H9 (cell line): Measurements from ENCODE around the gene MDK. TPM values are rescaled to one million over a fixed set of nuclear protein-coding genes. Genes with fewer than 3 reads are reported as not detected.

Experiments used
- DNase-seq: peaks from one replicate; pipeline ENCODE4 v3.0.0-alpha.2; 2017
- H2AFZ ChIP-seq: one replicate; pipeline ENCODE4 v1.6.1; 2013; ENCODE audit warnings: mild to moderate bottlenecking, low read length, control low read depth, moderate library complexity
- H2AK5ac ChIP-seq: 2 replicates; pipeline ENCODE4 v1.6.1; 2013; ENCODE audit warnings: low read length, control low read depth, mixed read lengths; ENCODE audit not compliant: insufficient read length
- H2BK120ac ChIP-seq: one replicate; pipeline ENCODE4 v1.6.1; 2013; ENCODE audit warnings: low read depth, mild to moderate bottlenecking, low read length, control low read depth, inconsistent platforms; ENCODE audit not compliant: poor library complexity, severe bottlenecking
- H2BK12ac ChIP-seq: 2 replicates; pipeline ENCODE4 v1.6.1; 2013; ENCODE audit warnings: low read length, control low read depth, mixed read lengths, low read depth; ENCODE audit not compliant: insufficient read length
- H2BK15ac ChIP-seq: 2 replicates; pipeline ENCODE4 v1.6.1; 2013; ENCODE audit warnings: low read depth, low read length, control low read depth
- H2BK20ac ChIP-seq: one replicate; pipeline ENCODE4 v1.6.1; 2013; ENCODE audit warnings: low read depth, mild to moderate bottlenecking, low read length, control low read depth, inconsistent platforms; ENCODE audit not compliant: poor library complexity, severe bottlenecking
- H2BK5ac ChIP-seq: 2 replicates; pipeline ENCODE4 v1.6.1; 2013; ENCODE audit warnings: low read length, control low read depth, mixed read lengths; ENCODE audit not compliant: insufficient read length
- H3K14ac ChIP-seq: 2 replicates; pipeline ENCODE4 v1.6.1; 2013; ENCODE audit warnings: low read length, control low read depth; ENCODE audit not compliant: insufficient read depth
- H3K18ac ChIP-seq: 2 replicates; pipeline ENCODE4 v1.6.1; 2013; ENCODE audit warnings: low read depth, mild to moderate bottlenecking, mixed read lengths, low read length, control low read depth; ENCODE audit not compliant: insufficient read length
- H3K23ac ChIP-seq: 2 replicates; pipeline ENCODE4 v1.6.1; 2013; ENCODE audit warnings: low read length, control low read depth, mixed read lengths, low read depth; ENCODE audit not compliant: insufficient read length
- H3K23me2 ChIP-seq: 2 replicates; pipeline ENCODE4 v1.6.1; 2013; ENCODE audit warnings: low read depth, mild to moderate bottlenecking, mixed read lengths, low read length, control low read depth; ENCODE audit not compliant: insufficient read length, poor library complexity, severe bottlenecking
- H3K27ac ChIP-seq: 2 replicates; pipeline ENCODE4 v1.5.1; 2013; ENCODE audit warnings: low read length, control low read depth, mixed read lengths, low read depth; ENCODE audit not compliant: insufficient read length
- H3K27me3 ChIP-seq: 2 replicates; pipeline ENCODE4 v1.6.1; 2013; ENCODE audit warnings: low read length, control low read depth, inconsistent platforms; ENCODE audit not compliant: insufficient read depth
- H3K4ac ChIP-seq: 2 replicates; pipeline ENCODE4 v1.6.1; 2013; ENCODE audit warnings: low read depth, mild to moderate bottlenecking, control low read depth, inconsistent platforms, low read length, moderate library complexity
- H3K4me1 ChIP-seq: 2 replicates; pipeline ENCODE4 v1.6.1; 2013; ENCODE audit warnings: low read length, control low read depth, inconsistent platforms; ENCODE audit not compliant: insufficient read depth
- H3K4me2 ChIP-seq: 2 replicates; pipeline ENCODE4 v1.6.1; 2013; ENCODE audit warnings: low read length, control low read depth, mixed read lengths; ENCODE audit not compliant: insufficient read length, insufficient read depth
- H3K56ac ChIP-seq: 2 replicates; pipeline ENCODE4 v1.6.1; 2013; ENCODE audit warnings: low read depth, mild to moderate bottlenecking, mixed read lengths, low read length, control low read depth; ENCODE audit not compliant: insufficient read length
- H3K79me1 ChIP-seq: 2 replicates; pipeline ENCODE4 v1.6.1; 2013; ENCODE audit warnings: low read depth, mild to moderate bottlenecking, moderate library complexity, low read length, control low read depth, inconsistent platforms; ENCODE audit not compliant: insufficient read depth, poor library complexity, severe bottlenecking
- H3K79me2 ChIP-seq: 2 replicates; pipeline ENCODE4 v1.6.1; 2013; ENCODE audit warnings: low read length, control low read depth, inconsistent platforms; ENCODE audit not compliant: insufficient read depth
- H3K9ac ChIP-seq: 2 replicates; pipeline ENCODE4 v1.6.1; 2013; ENCODE audit warnings: low read length, control low read depth, mixed read lengths; ENCODE audit not compliant: insufficient read length; ENCODE audit errors: extremely low read depth
- H3K9me3 ChIP-seq: one replicate; pipeline ENCODE4 v1.6.1; 2013; ENCODE audit warnings: low read depth, low read length, inconsistent platforms; ENCODE audit not compliant: control insufficient read depth
- H3T11ph ChIP-seq: one replicate; pipeline ENCODE4 v1.6.1; 2013; ENCODE audit warnings: mild to moderate bottlenecking, low read length, control low read depth, inconsistent platforms
- H4K20me1 ChIP-seq: one replicate; pipeline ENCODE4 v1.6.1; 2013; ENCODE audit not compliant: control insufficient read depth, insufficient read length, insufficient read depth
- H4K5ac ChIP-seq: 2 replicates; pipeline ENCODE4 v1.6.1; 2013; ENCODE audit warnings: low read depth, mild to moderate bottlenecking, mixed read lengths, low read length, control low read depth; ENCODE audit not compliant: insufficient read length
- H4K8ac ChIP-seq: replicated peaks from 2 replicates; pipeline ENCODE4 v1.6.1; 2013; ENCODE audit warnings: low read length, control low read depth, mixed read lengths, low read depth; ENCODE audit not compliant: insufficient read length
- H4K91ac ChIP-seq: 2 replicates; pipeline ENCODE4 v1.6.1; 2013; ENCODE audit warnings: low read depth, mild to moderate bottlenecking, moderate library complexity, mixed read lengths, low read length, control low read depth; ENCODE audit not compliant: insufficient read length
- H3K27ac Mint-ChIP-seq, 3 experiments: 2 replicates in 2 of 3; 3 replicates in 1 of 3; pipeline ENCODE4 v1.8.0; 2020 to 2021; ENCODE audit warnings: mixed read lengths in 3 of 3, mild to moderate bottlenecking in 1 of 3, moderate library complexity in 1 of 3
- H3K27me3 Mint-ChIP-seq: 2 replicates; pipeline ENCODE4 v1.8.0; 2021; ENCODE audit warnings: low read depth, mild to moderate bottlenecking, moderate library complexity, mixed read lengths
- H3K36me3 Mint-ChIP-seq, 3 experiments: 2 replicates in 2 of 3; 3 replicates in 1 of 3; pipeline ENCODE4 v1.8.0; 2020 to 2021; ENCODE audit warnings: low read depth in 3 of 3, mixed read lengths in 3 of 3; ENCODE audit not compliant: insufficient read depth in 1 of 3
- H3K4me1 Mint-ChIP-seq, 2 experiments: 2 replicates each; pipeline ENCODE4 v1.8.0; 2020; ENCODE audit warnings: mixed read lengths in 2 of 2
- H3K4me3 Mint-ChIP-seq, 2 experiments: 2 replicates in 1 of 2; 3 replicates in 1 of 2; pipeline ENCODE4 v1.8.0; 2020 to 2021; ENCODE audit warnings: mild to moderate bottlenecking in 2 of 2, mixed read lengths in 2 of 2, moderate library complexity in 1 of 2
- H3K9me3 Mint-ChIP-seq, 2 experiments: 2 replicates in 1 of 2; 3 replicates in 1 of 2; pipeline ENCODE4 v1.8.0; 2020; ENCODE audit warnings: mild to moderate bottlenecking in 2 of 2, mixed read lengths in 2 of 2, moderate library complexity in 1 of 2
- CTCF ChIP-seq: fragments of 200-600 bp; sonication (generic); conservative IDR thresholded peaks from 3 replicates; pipeline ENCODE4 v1.8.0; 2021; ENCODE audit warnings: antibody characterized with exemption, mild to moderate bottlenecking
- WGBS: extraction: QIAGEN DNeasy Blood & Tissue Kit; methylation state at CpG from one replicate; pipeline ENCODE4 v1.1.7; 2013; ENCODE audit warnings: missing lambda C conversion rate, low lambda C conversion rate, mixed read lengths; ENCODE audit not compliant: insufficient read length; ENCODE audit errors: extremely low coverage; 5-methylcytosine and 5-hydroxymethylcytosine counted together
- total RNA-seq: library from RNA; stranded (reverse); gene quantifications from 2 replicates; pipeline ENCODE4 v1.2.1, GENCODE V29; 2021

Gene MDK
- total RNA-seq, 1 experiment from 2014 or later, result 392 TPM

GRCh38 chr11:46389450-46390330, 8.2 kb downstream of the MDK start:
- no peaks in the 10 kb centered on the region for H3K36me3 Mint-ChIP-seq
- Histone ChIP-seq H2BK12ac (no peak overlapping the region), H3K4me1 (peaks cover 3% of the 10 kb centered on the region; the same call in 1 of the 2 replicates), H2AK5ac (no peak overlapping the region), H3K23ac (no peak overlapping the region), H3K23me2 (peaks cover 15% of the 10 kb centered on the region), H3K27ac (no peak overlapping the region), H3K14ac (no peak overlapping the region), H3K9me3 (no peaks in the 10 kb centered on the region), H3K4me2 (peak overlapping the region; percentile 86), H3K27me3 (peaks cover 20% of the 10 kb centered on the region; the same call in 1 of the 2 replicates), H2BK20ac (no peak overlapping the region), H3K4ac (no peak overlapping the region), H4K91ac (no peak overlapping the region), H2BK15ac (no peak overlapping the region), H2BK120ac (no peak overlapping the region), H3K79me1 (no peaks in the 10 kb centered on the region), H4K5ac (no peak overlapping the region), H3K56ac (no peak overlapping the region), H4K8ac (no peak overlapping the region), H3K79me2 (no peaks in the 10 kb centered on the region), H3K9ac (no peak overlapping the region), H2BK5ac (no peak overlapping the region), H3K18ac (no peak overlapping the region), H4K20me1 (no peaks in the 10 kb centered on the region), H3T11ph (no peak overlapping the region), H2AFZ (no peak overlapping the region)
- DNase-seq, result peak; percentile 88
- H3K27me3 Mint-ChIP-seq, result peaks cover 84% of the 10 kb centered on the region
- H3K9me3 Mint-ChIP-seq, result no peaks in the 10 kb centered on the region
- peaks cover 31 to 43% of the 10 kb centered on the region in 2 experiments for H3K4me1 Mint-ChIP-seq
- H3K27ac Mint-ChIP-seq, result no peak overlapping the region
- peak; percentile 94 for TF ChIP-seq CTCF
- WGBS, result no CpG with 5 or more reads among the region's 80 CpGs
- peak overlapping the region; percentile 56 to 78 for H3K4me3 Mint-ChIP-seq
